Ishikawa (cell line): ENCODE results near the gene C12orf50.

Source experiments
- USF1 ChIP-seq: IDR thresholded peaks from 2 replicates; pipeline ENCODE4 v1.6.1; 2012
- ZBTB7A ChIP-seq: IDR thresholded peaks from 2 replicates; pipeline ENCODE4 v1.6.1; 2012; ENCODE audit warnings: low read depth

GRCh38 chr12:87985069-87985675 lies 44.0 kb downstream of the C12orf50 start:
- TF ChIP-seq USF1, result no peak
- no peak for TF ChIP-seq ZBTB7A
